ENCODE data around the gene GPR143. TPM values are rescaled to one million over a fixed set of nuclear protein-coding genes. Genes with fewer than 3 reads are reported as not detected.

GPR143 gene
- total RNA-seq, 2 donors from 2014 or later: 2.4 to 3.1 TPM

DNA sequence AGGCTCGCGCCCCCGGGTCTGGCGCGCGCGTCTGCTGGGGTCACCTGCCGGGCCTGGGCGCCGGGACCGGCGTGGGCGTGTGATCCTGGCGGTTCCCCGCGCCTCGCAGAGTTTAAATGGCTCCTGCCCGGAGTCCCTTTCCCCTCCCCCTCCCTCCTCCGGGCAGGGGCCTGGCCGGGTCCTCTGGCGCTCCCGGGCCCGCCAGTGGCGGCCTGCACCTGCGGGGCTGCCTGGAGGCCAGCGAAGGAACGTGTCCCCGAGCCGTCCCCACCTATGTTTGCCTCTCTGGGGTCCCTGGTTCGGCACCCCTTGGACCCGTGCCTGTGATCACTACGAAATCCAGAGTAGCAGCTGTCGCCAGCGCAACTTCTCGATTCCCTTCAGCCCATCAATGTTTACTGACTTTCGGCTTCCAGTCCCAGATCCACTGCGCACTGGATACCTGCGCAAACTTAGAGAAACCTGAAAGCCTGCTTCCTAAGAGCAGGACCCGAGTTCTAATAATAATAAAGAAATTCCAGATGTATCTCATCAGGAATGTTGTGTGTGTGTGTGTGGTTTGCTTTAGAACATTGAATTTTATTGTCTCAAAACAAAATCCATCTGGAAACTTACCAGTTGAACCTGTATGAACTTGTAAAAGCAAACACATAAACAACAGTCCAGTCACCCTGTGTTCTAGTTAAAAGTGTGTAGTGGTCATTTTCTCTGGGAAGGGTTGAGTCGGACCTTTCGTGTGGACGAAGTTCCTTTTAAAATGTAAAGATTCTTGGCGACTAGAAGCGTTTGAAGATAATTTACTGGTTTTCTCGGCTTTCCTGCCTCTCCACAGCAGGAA is 21.4 kb upstream of the GPR143 start:
- no peaks in the 10 kb centered on the region for H3K9me3 ChIP-seq
- H3K4me3 ChIP-seq: peak overlapping the region; percentile 40 to 59
- intact Hi-C loops (cut with DNase I): no loop called here
- no peaks in the 10 kb centered on the region for H3K4me1 ChIP-seq (replicated peaks)
- no peaks in the 10 kb centered on the region for H3K36me3 ChIP-seq
- no peaks in the 10 kb centered on the region for H3K27me3 ChIP-seq (replicated peaks; ENCODE audit: insufficient read depth)
- TF ChIP-seq POLR2A (IDR thresholded peaks at IDR 0.05) (no peak), POLR2AphosphoS5 (IDR thresholded peaks at IDR 0.05) (no peak)
- TF ChIP-seq, protein P1, sequence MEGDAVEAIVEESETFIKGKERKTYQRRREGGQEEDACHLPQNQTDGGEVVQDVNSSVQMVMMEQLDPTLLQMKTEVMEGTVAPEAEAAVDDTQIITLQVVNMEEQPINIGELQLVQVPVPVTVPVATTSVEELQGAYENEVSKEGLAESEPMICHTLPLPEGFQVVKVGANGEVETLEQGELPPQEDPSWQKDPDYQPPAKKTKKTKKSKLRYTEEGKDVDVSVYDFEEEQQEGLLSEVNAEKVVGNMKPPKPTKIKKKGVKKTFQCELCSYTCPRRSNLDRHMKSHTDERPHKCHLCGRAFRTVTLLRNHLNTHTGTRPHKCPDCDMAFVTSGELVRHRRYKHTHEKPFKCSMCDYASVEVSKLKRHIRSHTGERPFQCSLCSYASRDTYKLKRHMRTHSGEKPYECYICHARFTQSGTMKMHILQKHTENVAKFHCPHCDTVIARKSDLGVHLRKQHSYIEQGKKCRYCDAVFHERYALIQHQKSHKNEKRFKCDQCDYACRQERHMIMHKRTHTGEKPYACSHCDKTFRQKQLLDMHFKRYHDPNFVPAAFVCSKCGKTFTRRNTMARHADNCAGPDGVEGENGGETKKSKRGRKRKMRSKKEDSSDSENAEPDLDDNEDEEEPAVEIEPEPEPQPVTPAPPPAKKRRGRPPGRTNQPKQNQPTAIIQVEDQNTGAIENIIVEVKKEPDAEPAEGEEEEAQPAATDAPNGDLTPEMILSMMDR (IDR thresholded peaks at IDR 0.05): no peak
- DNase-seq (ENCODE audit: low spot score): no peak
- peak overlapping the region; percentile 71 to 78 for H3K27ac ChIP-seq
- WGBS: 8% methylated on average over 16 of the region's 45 CpGs

- peak within 1 kb of the TSS; percentile 40 to 59 for H3K4me3 ChIP-seq
- no peaks in the 10 kb centered on the region for H3K27me3 ChIP-seq (replicated peaks; ENCODE audit: insufficient read depth)
- H3K27ac ChIP-seq: peak within 1 kb of the TSS; percentile 71 to 78
- H3K4me1 ChIP-seq (replicated peaks): no peaks in the 10 kb centered on the region
- intact Hi-C loops (cut with DNase I): no loop called here
- WGBS: 0% methylated on average over 17 of the region's 132 CpGs
- DNase-seq (ENCODE audit: low spot score): no peak
- no peaks in the 10 kb centered on the region for H3K36me3 ChIP-seq
- no peaks in the 10 kb centered on the region for H3K9me3 ChIP-seq
- TF ChIP-seq POLR2A (IDR thresholded peaks at IDR 0.05): no peak
- TF ChIP-seq, protein P1 (IDR thresholded peaks at IDR 0.05): no peak
- TF ChIP-seq POLR2AphosphoS5 (IDR thresholded peaks at IDR 0.05): no peak
Measured at GRCh38 chrX:9785944-9786797, 20.5 kb upstream of the GPR143 start, which contains the start of gene SHROOM2. SHROOM2 (plus strand) TSS chrX:9786429; CDS start chrX:9786546, 117 bp downstream.

- Histone ChIP-seq H3K4me1 (replicated peaks) (no peaks in the 10 kb centered on the region), H3K36me3 (no peaks in the 10 kb centered on the region), H3K27me3 (replicated peaks; ENCODE audit: insufficient read depth) (no peaks in the 10 kb centered on the region), H3K9me3 (no peaks in the 10 kb centered on the region), H3K4me3 (peak overlapping the region; percentile 40 to 59), H3K27ac (peak overlapping the region in 1 of 2 donors; percentile 78)
- intact Hi-C loops (cut with DNase I): no loop called here
- no peak for TF ChIP-seq POLR2A (IDR thresholded peaks at IDR 0.05)
- TF ChIP-seq, protein P1 (IDR thresholded peaks at IDR 0.05): no peak
- no peak for TF ChIP-seq POLR2AphosphoS5 (IDR thresholded peaks at IDR 0.05)
- 37% methylated on average over 5 of the region's 58 CpGs for WGBS
- no peak for DNase-seq (ENCODE audit: low spot score)
Measured at GRCh38 chrX:9785254-9785943, 19.8 kb upstream of the GPR143 start.

DNA sequence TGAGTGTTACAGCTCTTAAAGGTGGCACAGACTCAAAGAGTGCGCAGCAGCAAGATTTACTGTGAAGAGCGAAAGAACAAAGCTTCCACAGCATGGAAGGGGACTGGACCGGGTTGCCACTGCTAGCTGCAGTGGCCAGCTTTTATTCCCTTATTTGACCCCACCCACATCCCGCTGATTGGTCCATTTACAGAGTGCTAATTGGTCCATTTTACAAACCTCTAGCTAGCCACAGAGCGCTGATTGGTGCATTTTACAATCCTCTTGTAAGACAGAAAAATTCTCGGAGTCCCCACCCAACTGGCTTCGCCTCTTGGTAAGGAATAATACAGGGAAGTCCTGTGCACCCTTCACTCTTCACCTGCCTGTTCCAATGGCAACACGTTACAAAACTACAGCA is 18.7 kb upstream of the GPR143 start:
- Histone ChIP-seq H3K4me3 (no peak overlapping the region), H3K4me1 (replicated peaks) (no peaks in the 10 kb centered on the region), H3K9me3 (no peaks in the 10 kb centered on the region), H3K27ac (no peak overlapping the region), H3K27me3 (replicated peaks; ENCODE audit: insufficient read depth) (no peaks in the 10 kb centered on the region), H3K36me3 (no peaks in the 10 kb centered on the region)
- no peak for DNase-seq (ENCODE audit: low spot score)
- 93% methylated on average over 6 of the region's 8 CpGs for WGBS
- no peak for TF ChIP-seq POLR2AphosphoS5 (IDR thresholded peaks at IDR 0.05)
- TF ChIP-seq, protein P1 (IDR thresholded peaks at IDR 0.05): no peak
- no peak for TF ChIP-seq POLR2A (IDR thresholded peaks at IDR 0.05)
- intact Hi-C loops (cut with DNase I): no loop called here

Measured in prostate gland (tissue), 2 donors.